ENCODE results near the gene RIPOR1. TPM values are rescaled to one million over a fixed set of nuclear protein-coding genes. Genes with fewer than 3 reads are reported as not detected.
"Not testable (repeated sequence)": the region's sequence is repeated elsewhere in the genome, so short reads cannot be mapped to it uniquely, and the experiment has no call there.

Gene RIPOR1
- total RNA-seq, 2 donors from 2014 or later, result 98.0 to 101 TPM

GRCh38 chr16:67483150-67483549 is 45.5 kb upstream of the RIPOR1 start, which contains the start of gene AGRP:
TSS of gene AGRP (minus strand) at chr16:67483547. CDS start at chr16:67483398, 149 bp downstream.
- no peak for DNase-seq (ENCODE audit: low spot score)
- Histone ChIP-seq H3K9me3 (no peaks in the 10 kb centered on the region), H3K4me1 (ENCODE audit: control insufficient read depth in 1 of 2, low read depth in 2 of 2) (peaks cover 18 to 29% of the 10 kb centered on the region in 2 donors), H3K4me3 (peak within 1 kb of the TSS; percentile 92), H3K36me3 (no peaks in the 10 kb centered on the region), H3K27me3 (replicated peaks; ENCODE audit: insufficient read depth) (no peaks in the 10 kb centered on the region), H3K27ac (no peak within 1 kb of the TSS)
- ATAC-seq (ENCODE audit: insufficient number of reproducible peaks, low FRiP score, low read depth), result no peak
- no peak for TF ChIP-seq CTCF (IDR thresholded peaks at IDR 0.05)

- Histone ChIP-seq H3K9me3 (no peaks in the 10 kb centered on the region), H3K4me1 (ENCODE audit: control insufficient read depth in 1 of 2, low read depth in 2 of 2) (peaks cover 15 to 28% of the 10 kb centered on the region in 2 donors), H3K36me3 (no peaks in the 10 kb centered on the region), H3K27ac (no peak overlapping the region), H3K4me3 (no peak overlapping the region), H3K27me3 (replicated peaks; ENCODE audit: insufficient read depth) (no peaks in the 10 kb centered on the region)
- ATAC-seq (ENCODE audit: insufficient number of reproducible peaks, low FRiP score, low read depth) (no peak), DNase-seq (ENCODE audit: low spot score) (no peak)
- no peak for TF ChIP-seq CTCF (IDR thresholded peaks at IDR 0.05)
Measured at GRCh38 chr16:67483731-67484525, 44.7 kb upstream of the RIPOR1 start.

GRCh38 chr16:67486805-67487204 is 41.8 kb upstream of the RIPOR1 start:
- Histone ChIP-seq H3K4me1 (ENCODE audit: control insufficient read depth in 1 of 2, low read depth in 2 of 2) (peaks cover 10 to 19% of the 10 kb centered on the region in 2 donors), H3K27me3 (replicated peaks; ENCODE audit: insufficient read depth) (no peaks in the 10 kb centered on the region), H3K27ac (no peak overlapping the region), H3K9me3 (no peaks in the 10 kb centered on the region), H3K36me3 (no peaks in the 10 kb centered on the region), H3K4me3 (no peak overlapping the region)
- ATAC-seq (ENCODE audit: insufficient number of reproducible peaks, low FRiP score, low read depth) (no peak), DNase-seq (ENCODE audit: low spot score) (no peak)
- no peak for TF ChIP-seq CTCF (IDR thresholded peaks at IDR 0.05)

GRCh38 chr16:67487561-67487960 is 41.1 kb upstream of the RIPOR1 start:
- not testable (repeated sequence) for H3K27me3 ChIP-seq (replicated peaks; ENCODE audit: insufficient read depth); H3K27ac ChIP-seq; H3K9me3 ChIP-seq; H3K36me3 ChIP-seq; DNase-seq (ENCODE audit: low spot score); ATAC-seq (ENCODE audit: insufficient number of reproducible peaks, low FRiP score, low read depth); H3K4me3 ChIP-seq
- peaks cover 6 to 12% of the 10 kb centered on the region in 2 donors for H3K4me1 ChIP-seq (ENCODE audit: control insufficient read depth in 1 of 2, low read depth in 2 of 2)

GRCh38 chr16:67489401-67490083 is 39.1 kb upstream of the RIPOR1 start:
- Histone ChIP-seq H3K27me3 (replicated peaks; ENCODE audit: insufficient read depth) (no peaks in the 10 kb centered on the region), H3K4me3 (no peak overlapping the region), H3K9me3 (no peaks in the 10 kb centered on the region), H3K36me3 (no peaks in the 10 kb centered on the region), H3K27ac (peak overlapping the region; percentile 9 to 49), H3K4me1 (ENCODE audit: control insufficient read depth in 1 of 2, low read depth in 2 of 2) (peaks cover 6 to 8% of the 10 kb centered on the region in 2 donors)
- no peak for DNase-seq (ENCODE audit: low spot score)
- no peak for TF ChIP-seq CTCF (IDR thresholded peaks at IDR 0.05)
- ATAC-seq (ENCODE audit: insufficient number of reproducible peaks, low FRiP score, low read depth), result no peak
